ENCODE measurements around the gene TMPRSS6. TPM values are rescaled to one million over a fixed set of nuclear protein-coding genes. Genes with fewer than 3 reads are reported as not detected.

The TMPRSS6 gene
- total RNA-seq, 1 experiment from 2014 or later, result 0.39 TPM

- no peak overlapping the region for H3K9ac ChIP-seq (ENCODE audit: low read length)
- no peak overlapping the region for H3K27ac ChIP-seq (ENCODE audit: low read depth, low read length)
- H3K36me3 ChIP-seq (ENCODE audit: control insufficient read depth in 1 of 2, insufficient read depth in 2 of 2, low read length in 2 of 2), result no peaks in the 10 kb centered on the region
- no peak overlapping the region for H3K4me3 ChIP-seq (replicated peaks in 1 of 2; ENCODE audit: low read depth in 1 of 2, low read length in 2 of 2)
- no peak overlapping the region for H3K4me2 ChIP-seq (ENCODE audit: low read length)
- CTCF ChIA-PET, result no interaction called here
- no peaks in the 10 kb centered on the region for H4K20me1 ChIP-seq (ENCODE audit: insufficient read depth)
- POLR2A ChIA-PET, result no interaction called here
- H3K79me2 ChIP-seq (ENCODE audit: insufficient read depth, low read length), result no peaks in the 10 kb centered on the region
- intact Hi-C loops (cut with micrococcal nuclease), result no loop called here
- no peak for ATAC-seq
- no TSS peak for BruUV-seq (replicated peaks)
- no peaks in the 10 kb centered on the region for H3K27me3 ChIP-seq (ENCODE audit: insufficient read depth, low read length)
- H3K9me2 ChIP-seq (ENCODE audit: insufficient read depth), result no peaks in the 10 kb centered on the region
- TF ChIP-seq ATF3 (IDR thresholded peaks at IDR 0.05) (no peak), SRF (IDR thresholded peaks at IDR 0.05; ENCODE audit: low read depth) (no peak), POLR2A (IDR thresholded peaks at IDR 0.05; ENCODE audit: borderline replicate concordance, extremely low read depth, insufficient read depth, insufficient read length) (no peak)
- RAD21 ChIA-PET (ENCODE audit: low non-redundant PET in 1 of 2, low total read pairs in 2 of 2, uncharacterized antibody in 2 of 2, unreplicated experiment in 2 of 2), result no interaction called here
- peaks cover 0 to 4% of the 10 kb centered on the region in 2 experiments; a peak in 1 of 4 replicates for H3K9me3 ChIP-seq (ENCODE audit: control insufficient read depth in 1 of 2, insufficient read depth in 1 of 2, low read depth in 1 of 2, low read length in 2 of 2)
- H2AFZ ChIP-seq (ENCODE audit: low read depth, low read length, poor library complexity, severe bottlenecking), result no peak overlapping the region
- DNase-seq (ENCODE audit: low read depth, low spot score), result no peak
- H3K4me1 ChIP-seq (ENCODE audit: control insufficient read depth in 1 of 2, insufficient read depth in 2 of 2, low read length in 2 of 2), result peaks cover 23 to 43% of the 10 kb centered on the region in 2 experiments
These were observed 44.4 kb upstream of the TMPRSS6 start for GRCh38 chr22:37153901-37154300.

- Histone ChIP-seq H4K20me1 (ENCODE audit: insufficient read depth) (no peaks in the 10 kb centered on the region), H3K27ac (ENCODE audit: low read depth, low read length) (no peak overlapping the region), H3K9me2 (ENCODE audit: insufficient read depth) (no peaks in the 10 kb centered on the region), H2AFZ (ENCODE audit: low read depth, low read length, poor library complexity, severe bottlenecking) (no peak overlapping the region), H3K79me2 (ENCODE audit: insufficient read depth, low read length) (no peaks in the 10 kb centered on the region), H3K9me3 (ENCODE audit: control insufficient read depth in 1 of 2, insufficient read depth in 1 of 2, low read depth in 1 of 2, low read length in 2 of 2) (peaks cover 0 to 4% of the 10 kb centered on the region in 2 experiments; a peak in 1 of 4 replicates), H3K27me3 (ENCODE audit: insufficient read depth, low read length) (no peaks in the 10 kb centered on the region), H3K4me1 (ENCODE audit: control insufficient read depth in 1 of 2, insufficient read depth in 2 of 2, low read length in 2 of 2) (peaks cover 9 to 18% of the 10 kb centered on the region in 2 experiments), H3K36me3 (ENCODE audit: control insufficient read depth in 1 of 2, insufficient read depth in 2 of 2, low read length in 2 of 2) (no peaks in the 10 kb centered on the region), H3K4me3 (replicated peaks in 1 of 2; ENCODE audit: low read depth in 1 of 2, low read length in 2 of 2) (no peak overlapping the region), H3K9ac (ENCODE audit: low read length) (no peak overlapping the region), H3K4me2 (ENCODE audit: low read length) (no peak overlapping the region)
- RAD21 ChIA-PET (ENCODE audit: low non-redundant PET in 1 of 2, low total read pairs in 2 of 2, uncharacterized antibody in 2 of 2, unreplicated experiment in 2 of 2), result no interaction called here
- POLR2A ChIA-PET, result no interaction called here
- CTCF ChIA-PET, result no interaction called here
- intact Hi-C loops (cut with micrococcal nuclease), result no loop called here
- no peak for DNase-seq (ENCODE audit: low read depth, low spot score)
- TF ChIP-seq SRF (IDR thresholded peaks at IDR 0.05; ENCODE audit: low read depth), result no peak
- TF ChIP-seq ELF1 (IDR thresholded peaks at IDR 0.05; ENCODE audit: borderline replicate concordance, low read depth), result no peak
- TF ChIP-seq SP1 (IDR thresholded peaks at IDR 0.05; ENCODE audit: low read depth), result no peak
- TF ChIP-seq EGR1 (IDR thresholded peaks at IDR 0.05; ENCODE audit: low read depth), result no peak
- no peak for TF ChIP-seq POLR2A (IDR thresholded peaks at IDR 0.05; ENCODE audit: borderline replicate concordance, extremely low read depth, insufficient read depth, insufficient read length)
- TF ChIP-seq FOSL1 (IDR thresholded peaks at IDR 0.05; ENCODE audit: low read depth), result no peak
- no peak for TF ChIP-seq CBX3 (IDR thresholded peaks at IDR 0.05; ENCODE audit: low read depth)
- no peak for TF ChIP-seq SIN3A (IDR thresholded peaks at IDR 0.05; ENCODE audit: low read depth)
- TF ChIP-seq CTCF (IDR thresholded peaks at IDR 0.05 in 2 of 3, conservative IDR thresholded peaks at IDR 0.05 in 1 of 3; ENCODE audit: borderline replicate concordance in 1 of 3, insufficient read depth in 1 of 3, low read depth in 2 of 3, low read length in 2 of 3), result no peak
- no peak for TF ChIP-seq EZH2phosphoT487 (IDR thresholded peaks at IDR 0.05; ENCODE audit: borderline replicate concordance)
- TF ChIP-seq RAD21 (IDR thresholded peaks at IDR 0.05; ENCODE audit: low read depth), result no peak
- no peak for ATAC-seq
- no TSS peak for BruUV-seq (replicated peaks)
These were observed 41.9 kb upstream of the TMPRSS6 start for GRCh38 chr22:37151401-37151800.

Data from HCT116 (cell line).